ENCODE results near the gene PLOD3. TPM values are rescaled to one million over a fixed set of nuclear protein-coding genes. Genes with fewer than 3 reads are reported as not detected.

The PLOD3 gene
- total and polyA plus RNA-seq, 4 donors: 38.9 to 104 (median 58.2) TPM

GRCh38 chr7:101169110-101169837 lies 48.1 kb downstream of the PLOD3 start:
- WGBS, 2 donors: 3 to 6% methylated on average over 18 of the region's 18 CpGs
- DNase-seq: no peak

GRCh38 chr7:101168412-101169049 lies 48.9 kb downstream of the PLOD3 start:
- TF ChIP-seq CTCF (IDR thresholded peaks at IDR 0.05; ENCODE audit: control extremely low read depth, extremely low read depth): no peak
- WGBS, 2 donors: 4 to 8% methylated on average over 5 to 6 of the region's 6 CpGs
- no peak for ATAC-seq (ENCODE audit: insufficient read depth, low FRiP score)
- H3K27me3 ChIP-seq (ENCODE audit: control insufficient read depth in 3 of 3, insufficient read depth in 3 of 3, low read length in 2 of 3): peaks cover 19 to 84% (median 73%) of the 10 kb centered on the region in 3 donors
- H3K27ac ChIP-seq (ENCODE audit: low read depth in 1 of 2, low read length in 1 of 2): no peak overlapping the region
- peaks cover 0 to 11% (median 0%) of the 10 kb centered on the region in 4 donors for H3K9me3 ChIP-seq (ENCODE audit: control insufficient read depth in 4 of 4, insufficient read depth in 3 of 4, low read length in 3 of 4)
- peaks cover 0 to 36% (median 7%) of the 10 kb centered on the region in 5 donors for H3K4me1 ChIP-seq (ENCODE audit: control insufficient read depth in 5 of 5, insufficient read depth in 5 of 5, low read length in 5 of 5)
- no peak overlapping the region for H3K4me3 ChIP-seq
- no peak for DNase-seq
- no peak overlapping the region for H3K9ac ChIP-seq (ENCODE audit: insufficient read depth in 1 of 2, low read length in 2 of 2)
- H3K36me3 ChIP-seq (ENCODE audit: control insufficient read depth in 4 of 4, insufficient read depth in 4 of 4, low read length in 4 of 4): no peaks in the 10 kb centered on the region

More at GRCh38 chr7:101169110-101169837, 48.1 kb downstream of the PLOD3 start:
- Histone ChIP-seq H3K9me3 (ENCODE audit: control insufficient read depth in 4 of 4, insufficient read depth in 3 of 4, low read length in 3 of 4) (peaks cover 0 to 15% (median 0%) of the 10 kb centered on the region in 4 donors), H3K4me3 (no peak overlapping the region), H3K36me3 (ENCODE audit: control insufficient read depth in 4 of 4, insufficient read depth in 4 of 4, low read length in 4 of 4) (no peaks in the 10 kb centered on the region), H3K27ac (ENCODE audit: low read depth in 1 of 2, low read length in 1 of 2) (no peak overlapping the region), H3K4me1 (ENCODE audit: control insufficient read depth in 5 of 5, insufficient read depth in 5 of 5, low read length in 5 of 5) (peaks cover 0 to 30% (median 6%) of the 10 kb centered on the region in 5 donors), H3K27me3 (ENCODE audit: control insufficient read depth in 3 of 3, insufficient read depth in 3 of 3, low read length in 2 of 3) (peaks cover 18 to 89% (median 81%) of the 10 kb centered on the region in 3 donors), H3K9ac (ENCODE audit: insufficient read depth in 1 of 2, low read length in 2 of 2) (no peak overlapping the region)
- TF ChIP-seq CTCF (IDR thresholded peaks at IDR 0.05; ENCODE audit: control extremely low read depth, extremely low read depth): no peak
- no peak for ATAC-seq (ENCODE audit: insufficient read depth, low FRiP score)

GRCh38 chr7:101167645-101168411 lies 49.6 kb downstream of the PLOD3 start:
- Histone ChIP-seq H3K36me3 (ENCODE audit: control insufficient read depth in 4 of 4, insufficient read depth in 4 of 4, low read length in 4 of 4) (no peaks in the 10 kb centered on the region), H3K27ac (ENCODE audit: low read depth in 1 of 2, low read length in 1 of 2) (no peak overlapping the region), H3K4me3 (no peak overlapping the region), H3K9ac (ENCODE audit: insufficient read depth in 1 of 2, low read length in 2 of 2) (no peak overlapping the region), H3K9me3 (ENCODE audit: control insufficient read depth in 4 of 4, insufficient read depth in 3 of 4, low read length in 3 of 4) (peaks cover 0 to 11% (median 0%) of the 10 kb centered on the region in 4 donors), H3K27me3 (ENCODE audit: control insufficient read depth in 3 of 3, insufficient read depth in 3 of 3, low read length in 2 of 3) (peaks cover 19 to 77% (median 67%) of the 10 kb centered on the region in 3 donors), H3K4me1 (ENCODE audit: control insufficient read depth in 5 of 5, insufficient read depth in 5 of 5, low read length in 5 of 5) (peaks cover 0 to 38% (median 7%) of the 10 kb centered on the region in 5 donors)
- no peak for DNase-seq
- no peak for ATAC-seq (ENCODE audit: insufficient read depth, low FRiP score)
- WGBS, 2 donors: 6 to 7% methylated on average over 12 of the region's 12 CpGs
- no peak for TF ChIP-seq CTCF (IDR thresholded peaks at IDR 0.05; ENCODE audit: control extremely low read depth, extremely low read depth)

Measured in lung (tissue), 12 donors.